Ishikawa (cell line): ENCODE data around the gene NEURL4.

Source experiments
- CEBPB ChIP-seq: IDR thresholded peaks from 2 replicates; pipeline ENCODE4 v1.6.1; 2012
- CREB1 ChIP-seq: IDR thresholded peaks from 2 replicates; pipeline ENCODE4 v1.6.1; 2012; ENCODE audit warnings: low read depth
- EGR1 ChIP-seq: IDR thresholded peaks from 2 replicates; pipeline ENCODE4 v1.6.1; 2012
- EP300 ChIP-seq: IDR thresholded peaks from 2 replicates; pipeline ENCODE4 v1.6.1; 2012; ENCODE audit warnings: borderline replicate concordance
- FOXM1 ChIP-seq: IDR thresholded peaks from 2 replicates; pipeline ENCODE4 v1.6.1; 2012; ENCODE audit warnings: low read depth, borderline replicate concordance
- RAD21 ChIP-seq: IDR thresholded peaks from 2 replicates; pipeline ENCODE4 v1.6.1; 2012; ENCODE audit warnings: low read depth
- TAF1 ChIP-seq: IDR thresholded peaks from 2 replicates; pipeline ENCODE4 v1.6.1; 2012; ENCODE audit warnings: low read depth, mild to moderate bottlenecking
- TEAD4 ChIP-seq: IDR thresholded peaks from 2 replicates; pipeline ENCODE4 v1.6.1; 2012
- YY1 ChIP-seq: IDR thresholded peaks from 2 replicates; pipeline ENCODE4 v1.6.1; 2012; ENCODE audit warnings: low read depth
- ZBTB7A ChIP-seq: IDR thresholded peaks from 2 replicates; pipeline ENCODE4 v1.6.1; 2012; ENCODE audit warnings: low read depth
- TF ChIP-seq, protein P1 (sequence below): IDR thresholded peaks from 2 replicates; pipeline ENCODE4 v1.6.1; 2012
- TF ChIP-seq, protein P2 (sequence below): IDR thresholded peaks from 2 replicates; pipeline ENCODE4 v1.6.1; 2012
- TF ChIP-seq, protein P3 (sequence below): IDR thresholded peaks from 2 replicates; pipeline ENCODE4 v1.6.1; 2012; ENCODE audit warnings: low read depth, mild to moderate bottlenecking

DNA sequence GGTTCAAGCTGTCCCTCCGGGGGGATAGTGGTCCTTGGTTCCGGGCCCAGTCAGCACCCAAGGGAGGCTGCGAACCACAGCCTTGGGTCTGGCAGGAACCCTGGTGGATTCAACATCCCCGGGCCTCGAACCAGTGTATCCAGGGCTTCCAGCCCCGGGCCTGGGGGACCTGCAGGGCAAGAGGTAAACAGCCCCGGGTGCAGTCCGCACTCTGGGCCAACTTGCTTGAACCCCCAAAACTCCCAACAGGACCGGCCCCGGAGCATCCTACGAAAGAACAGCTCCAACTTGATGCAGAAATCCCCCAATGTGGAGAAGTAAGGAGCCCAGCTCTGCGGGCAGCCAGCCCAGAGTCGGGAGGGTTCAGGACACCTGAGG is 1.5 kb upstream of the NEURL4 start:
- no peak for TF ChIP-seq RAD21
- TF ChIP-seq TAF1, result no peak
- TF ChIP-seq TEAD4, result no peak
- TF ChIP-seq YY1, result no peak
- no peak for TF ChIP-seq ZBTB7A
- no peak for TF ChIP-seq CREB1
- TF ChIP-seq, protein P1, sequence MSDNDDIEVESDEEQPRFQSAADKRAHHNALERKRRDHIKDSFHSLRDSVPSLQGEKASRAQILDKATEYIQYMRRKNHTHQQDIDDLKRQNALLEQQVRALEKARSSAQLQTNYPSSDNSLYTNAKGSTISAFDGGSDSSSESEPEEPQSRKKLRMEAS, result no peak
- TF ChIP-seq CEBPB, result no peak
- TF ChIP-seq EP300, result no peak
- TF ChIP-seq EGR1, result no peak
- TF ChIP-seq, protein P2, sequence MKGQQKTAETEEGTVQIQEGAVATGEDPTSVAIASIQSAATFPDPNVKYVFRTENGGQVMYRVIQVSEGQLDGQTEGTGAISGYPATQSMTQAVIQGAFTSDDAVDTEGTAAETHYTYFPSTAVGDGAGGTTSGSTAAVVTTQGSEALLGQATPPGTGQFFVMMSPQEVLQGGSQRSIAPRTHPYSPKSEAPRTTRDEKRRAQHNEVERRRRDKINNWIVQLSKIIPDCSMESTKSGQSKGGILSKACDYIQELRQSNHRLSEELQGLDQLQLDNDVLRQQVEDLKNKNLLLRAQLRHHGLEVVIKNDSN, result no peak
- TF ChIP-seq, protein P3, sequence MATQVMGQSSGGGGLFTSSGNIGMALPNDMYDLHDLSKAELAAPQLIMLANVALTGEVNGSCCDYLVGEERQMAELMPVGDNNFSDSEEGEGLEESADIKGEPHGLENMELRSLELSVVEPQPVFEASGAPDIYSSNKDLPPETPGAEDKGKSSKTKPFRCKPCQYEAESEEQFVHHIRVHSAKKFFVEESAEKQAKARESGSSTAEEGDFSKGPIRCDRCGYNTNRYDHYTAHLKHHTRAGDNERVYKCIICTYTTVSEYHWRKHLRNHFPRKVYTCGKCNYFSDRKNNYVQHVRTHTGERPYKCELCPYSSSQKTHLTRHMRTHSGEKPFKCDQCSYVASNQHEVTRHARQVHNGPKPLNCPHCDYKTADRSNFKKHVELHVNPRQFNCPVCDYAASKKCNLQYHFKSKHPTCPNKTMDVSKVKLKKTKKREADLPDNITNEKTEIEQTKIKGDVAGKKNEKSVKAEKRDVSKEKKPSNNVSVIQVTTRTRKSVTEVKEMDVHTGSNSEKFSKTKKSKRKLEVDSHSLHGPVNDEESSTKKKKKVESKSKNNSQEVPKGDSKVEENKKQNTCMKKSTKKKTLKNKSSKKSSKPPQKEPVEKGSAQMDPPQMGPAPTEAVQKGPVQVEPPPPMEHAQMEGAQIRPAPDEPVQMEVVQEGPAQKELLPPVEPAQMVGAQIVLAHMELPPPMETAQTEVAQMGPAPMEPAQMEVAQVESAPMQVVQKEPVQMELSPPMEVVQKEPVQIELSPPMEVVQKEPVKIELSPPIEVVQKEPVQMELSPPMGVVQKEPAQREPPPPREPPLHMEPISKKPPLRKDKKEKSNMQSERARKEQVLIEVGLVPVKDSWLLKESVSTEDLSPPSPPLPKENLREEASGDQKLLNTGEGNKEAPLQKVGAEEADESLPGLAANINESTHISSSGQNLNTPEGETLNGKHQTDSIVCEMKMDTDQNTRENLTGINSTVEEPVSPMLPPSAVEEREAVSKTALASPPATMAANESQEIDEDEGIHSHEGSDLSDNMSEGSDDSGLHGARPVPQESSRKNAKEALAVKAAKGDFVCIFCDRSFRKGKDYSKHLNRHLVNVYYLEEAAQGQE, result no peak
- no peak for TF ChIP-seq FOXM1
